SK-N-SH (cell line): ENCODE results near the gene SNX21. TPM values are rescaled to one million over a fixed set of nuclear protein-coding genes. Genes with fewer than 3 reads are reported as not detected.
"Not testable (repeated sequence)": the region's sequence is repeated elsewhere in the genome, so short reads cannot be mapped to it uniquely, and the experiment has no call there.

Experiments
- CTCF ChIA-PET: fragments of 300-600, 350-600 bp; formaldehyde crosslinking; extraction: SDS; loops from one replicate; lab custom pipeline; 2021; lab: Yijun Ruan, JAX
- POLR2A ChIA-PET: fragments of 350-600 bp; sonication (Branson Sonifier 250); formaldehyde crosslinking; extraction: SDS; loops from one replicate; lab custom pipeline; 2020; ENCODE audit warnings: antibody characterized with exemption, inconsistent platforms; lab: Yijun Ruan, JAX
- DNase-seq: peaks from one replicate; pipeline ENCODE4 v3.0.0; 2012
- H2AFZ ChIP-seq: fragments of 200-600 bp; sonication (generic); 2 replicates; pipeline ENCODE4 v1.8.1; 2016; ENCODE audit warnings: antibody characterized with exemption, mild to moderate bottlenecking, low read depth
- H3F3A ChIP-seq: fragments of 200-600 bp; sonication (generic); replicated peaks from 2 replicates; pipeline ENCODE3; 2016; ENCODE audit warnings: antibody characterized with exemption, mild to moderate bottlenecking; ENCODE audit not compliant: insufficient read depth
- H3K27ac ChIP-seq, 2 experiments: fragments of 200-500 bp in 1 of 2; fragments of 200-600 bp in 1 of 2; sonication (Bioruptor generic) in 1 of 2; sonication (generic), shearing (Covaris generic) in 1 of 2; 2 replicates each; pipeline versions ENCODE4 v1.5.1 to v1.6.1; 2014 to 2016; ENCODE audit warnings: low read depth in 2 of 2, inconsistent platforms in 1 of 2, low read length in 1 of 2, mild to moderate bottlenecking in 1 of 2, mixed read lengths in 1 of 2
- H3K27me3 ChIP-seq: fragments of 200-600 bp; sonication (generic), shearing (Covaris generic); 2 replicates; pipeline ENCODE4 v1.6.1; 2016; ENCODE audit warnings: mixed run types; ENCODE audit not compliant: insufficient read depth
- H3K36me3 ChIP-seq, 2 experiments: fragments of 200-500 bp in 1 of 2; fragments of 200-600 bp in 1 of 2; sonication (Bioruptor generic) in 1 of 2; sonication (generic) in 1 of 2; replicated peaks in 1 of 2; 2 replicates each; pipeline versions ENCODE3 to v1.5.1; 2014 to 2016; ENCODE audit warnings: low read length in 1 of 2, mild to moderate bottlenecking in 1 of 2; ENCODE audit not compliant: insufficient read depth in 2 of 2, control insufficient read depth in 1 of 2
- H3K4me1 ChIP-seq, 2 experiments: fragments of 200-500 bp in 1 of 2; fragments of 200-600 bp in 1 of 2; sonication (Bioruptor generic) in 1 of 2; sonication (generic), shearing (Covaris generic) in 1 of 2; 2 replicates each; pipeline versions ENCODE4 v1.5.1 to v1.6.1; 2014 to 2016; ENCODE audit warnings: low read depth in 1 of 2, low read length in 1 of 2, mixed run types in 1 of 2; ENCODE audit not compliant: insufficient read depth in 2 of 2, control insufficient read depth in 1 of 2
- H3K4me2 ChIP-seq: fragments of 200-600 bp; sonication (generic), shearing (Covaris generic); 2 replicates; pipeline ENCODE4 v1.6.1; 2017; ENCODE audit warnings: mixed run types
- H3K4me3 ChIP-seq, 2 experiments: fragments of 200-500 bp in 1 of 2; fragments of 200-600 bp in 1 of 2; sonication (Bioruptor generic) in 1 of 2; sonication (generic), shearing (Covaris generic) in 1 of 2; 2 replicates each; pipeline versions ENCODE4 v1.5.1 to v1.8.1; 2014 to 2016; ENCODE audit warnings: low read depth in 2 of 2, inconsistent platforms in 1 of 2, low read length in 1 of 2, mild to moderate bottlenecking in 1 of 2, mixed read lengths in 1 of 2, moderate library complexity in 1 of 2
- H3K79me2 ChIP-seq: fragments of 200-600 bp; sonication (generic); 2 replicates; pipeline ENCODE4 v1.8.1; 2017; ENCODE audit warnings: mild to moderate bottlenecking; ENCODE audit not compliant: insufficient read depth
- H3K9ac ChIP-seq: fragments of 200-600 bp; sonication (generic); 2 replicates; pipeline ENCODE4 v1.6.1; 2017; ENCODE audit warnings: mixed run types
- H3K9me2 ChIP-seq: fragments of 200-600 bp; sonication (generic); 2 replicates; pipeline ENCODE4 v1.6.1; 2017; ENCODE audit warnings: mixed run types
- H3K9me3 ChIP-seq: fragments of 200-600 bp; sonication (generic); 2 replicates; pipeline ENCODE4 v1.6.1; 2017; ENCODE audit warnings: mixed run types, mild to moderate bottlenecking, moderate library complexity
- H4K20me1 ChIP-seq: fragments of 200-600 bp; sonication (generic); 2 replicates; pipeline ENCODE4 v1.6.1; 2017; ENCODE audit warnings: mild to moderate bottlenecking, mixed run types; ENCODE audit not compliant: insufficient read depth
- JUND ChIP-seq: IDR thresholded peaks from 2 replicates; pipeline ENCODE4 v1.4.0; 2012
- SIN3A ChIP-seq: IDR thresholded peaks from 2 replicates; pipeline ENCODE4 v1.6.1; 2012; ENCODE audit warnings: low read depth, mild to moderate bottlenecking, low read length, moderate library complexity, borderline replicate concordance
- TAF1 ChIP-seq: IDR thresholded peaks from 2 replicates; pipeline ENCODE4 v1.6.1; 2012; ENCODE audit warnings: low read depth, mild to moderate bottlenecking, low read length, moderate library complexity, borderline replicate concordance
- TCF12 ChIP-seq: IDR thresholded peaks from 2 replicates; pipeline ENCODE4 v1.4.0; 2012
- TEAD4 ChIP-seq: IDR thresholded peaks from 2 replicates; pipeline ENCODE4 v1.4.0; 2012; ENCODE audit warnings: mild to moderate bottlenecking, borderline replicate concordance; ENCODE audit not compliant: insufficient read depth
- WGBS: methylation state at CpG from one replicate; pipeline ENCODE4 v1.1.6; 2017; ENCODE audit warnings: low lambda C conversion rate; 5-methylcytosine and 5-hydroxymethylcytosine counted together
- polyA plus RNA-seq, 3 experiments: library from polyadenylated mRNA; depleted of rRNA; stranded (reverse); fragments of >200 nt; gene quantifications; 2 replicates each; pipeline ENCODE4 v1.2.3, GENCODE V29; 2012

SNX21 gene
- polyA plus RNA-seq, 1 of the 3 experiments (the other 2 are of a cell fraction): 22.1 TPM

GRCh38 chr20:45788351-45788750, 45.2 kb upstream of the SNX21 start:
- CTCF ChIA-PET: interaction anchor here (0.6 to 7.3 kb wide), 3 partner anchors 17 to 554 kb away, joined by 3 to 51 read pairs (median 3); no protein-coding TSS in a partner anchor
- Histone ChIP-seq H3F3A (no peaks in the 10 kb centered on the region), H3K36me3 (no peaks in the 10 kb centered on the region), H3K9me3 (no peaks in the 10 kb centered on the region), H3K27ac (no peak overlapping the region), H4K20me1 (no peaks in the 10 kb centered on the region), H3K4me1 (peaks cover 0 to 9% of the 10 kb centered on the region in 2 experiments; a peak in 2 of 4 replicates), H2AFZ (no peak overlapping the region), H3K9me2 (no peaks in the 10 kb centered on the region), H3K4me2 (no peak overlapping the region), H3K9ac (no peak overlapping the region), H3K27me3 (no peaks in the 10 kb centered on the region), H3K4me3 (no peak overlapping the region), H3K79me2 (peaks cover 14% of the 10 kb centered on the region)
- WGBS: 39% methylated on average over 3 of the region's 3 CpGs
- TF ChIP-seq TAF1: no peak
- TF ChIP-seq SIN3A: no peak
- TF ChIP-seq TCF12: no peak
- DNase-seq: no peak
- POLR2A ChIA-PET: no interaction called here

- peak; percentile 20 for DNase-seq
Observed at GRCh38 chr20:45792317-45793118, 41.1 kb upstream of the SNX21 start.

GRCh38 chr20:45796337-45797065, 37.1 kb upstream of the SNX21 start:
- Histone ChIP-seq H3K9me2 (no peaks in the 10 kb centered on the region), H2AFZ (no peak overlapping the region), H3K27ac (no peak overlapping the region), H3K27me3 (no peaks in the 10 kb centered on the region), H3K79me2 (peaks cover 24% of the 10 kb centered on the region), H3K4me3 (no peak overlapping the region), H3K36me3 (peaks cover 26 to 31% of the 10 kb centered on the region in 2 experiments), H3K9ac (no peak overlapping the region), H3K4me2 (no peak overlapping the region), H3F3A (peaks cover 9% of the 10 kb centered on the region), H3K9me3 (no peaks in the 10 kb centered on the region), H3K4me1 (peaks cover 0 to 9% of the 10 kb centered on the region in 2 experiments; a peak in 2 of 4 replicates), H4K20me1 (no peaks in the 10 kb centered on the region)
- no peak for TF ChIP-seq SIN3A
- CTCF ChIA-PET: interaction anchor here (1.0 to 1.5 kb wide), 2 partner anchors 26 to 173 kb away, joined by 3 to 4 read pairs; no protein-coding TSS in a partner anchor
- no peak for DNase-seq
- POLR2A ChIA-PET: no interaction called here
- 96% methylated on average over 11 of the region's 11 CpGs for WGBS

More at GRCh38 chr20:45792317-45793118, 41.1 kb upstream of the SNX21 start:
- Histone ChIP-seq H3F3A (no peaks in the 10 kb centered on the region), H4K20me1 (no peaks in the 10 kb centered on the region), H2AFZ (peak overlapping the region; percentile 99), H3K36me3 (peaks cover 25 to 26% of the 10 kb centered on the region in 2 experiments), H3K4me3 (peak overlapping the region; percentile 87 to 98), H3K27me3 (no peaks in the 10 kb centered on the region), H3K9me2 (no peaks in the 10 kb centered on the region), H3K4me2 (peak overlapping the region; percentile 93), H3K79me2 (peaks cover 24% of the 10 kb centered on the region), H3K9me3 (no peaks in the 10 kb centered on the region), H3K27ac (peak overlapping the region; percentile 54 to 66; a peak in 2 of 4 replicates), H3K9ac (peak overlapping the region; percentile 82), H3K4me1 (peaks cover 0 to 9% of the 10 kb centered on the region in 2 experiments; a peak in 2 of 4 replicates)
- WGBS: 10% methylated on average over 19 of the region's 19 CpGs
- CTCF ChIA-PET: interaction anchor here (0.7 to 7.3 kb wide), 4 partner anchors 12 to 474 kb away, joined by 3 to 51 read pairs (median 3); partner anchors contain the start of gene PCIF1
- POLR2A ChIA-PET: interaction anchor here (1.3 kb wide), 2 partner anchors 40 to 141 kb away, joined by 4 read pairs; partner anchors contain the start of gene SNX21
- TF ChIP-seq TEAD4: no peak
- TF ChIP-seq JUND: no peak

- DNase-seq, H3K4me2 ChIP-seq, H2AFZ ChIP-seq, H3K9me2 ChIP-seq, H3K27ac ChIP-seq, H3K27me3 ChIP-seq, H3K4me1 ChIP-seq, H4K20me1 ChIP-seq, H3K4me3 ChIP-seq, POLR2A ChIA-PET, CTCF ChIA-PET, H3K9me3 ChIP-seq, H3K9ac ChIP-seq, H3F3A ChIP-seq: not testable (repeated sequence)
- WGBS: no CpG with 5 or more reads among the region's 1 CpG
- peaks cover 16% of the 10 kb centered on the region for H3K79me2 ChIP-seq
- H3K36me3 ChIP-seq: peaks cover 36 to 42% of the 10 kb centered on the region in 2 experiments
Observed at GRCh38 chr20:45797510-45797909, 36.1 kb upstream of the SNX21 start.

GRCh38 chr20:45797955-45798354, 35.6 kb upstream of the SNX21 start:
- H3K9me2 ChIP-seq, H3K27ac ChIP-seq, H3K9ac ChIP-seq, H3K9me3 ChIP-seq, H3K27me3 ChIP-seq, H3K4me1 ChIP-seq, POLR2A ChIA-PET, H2AFZ ChIP-seq, H4K20me1 ChIP-seq, H3F3A ChIP-seq, H3K4me3 ChIP-seq, DNase-seq, H3K4me2 ChIP-seq: not testable (repeated sequence)
- CTCF ChIA-PET: interaction anchor here (1.0 to 2.1 kb wide), 6 partner anchors 8 to 86 kb away, joined by 4 to 13 read pairs (median 10); partner anchors contain the start of gene UBE2C
- peaks cover 40 to 46% of the 10 kb centered on the region in 2 experiments for H3K36me3 ChIP-seq
- WGBS: 98% methylated on average over 3 of the region's 3 CpGs
- H3K79me2 ChIP-seq: peaks cover 12% of the 10 kb centered on the region
